H1 (cell line): Measurements from ENCODE around the gene ADGRF1.

Experiments
- BCL11A ChIP-seq, 2 experiments: IDR thresholded peaks; one replicate each; pipeline ENCODE4 v1.6.1; 2011; ENCODE audit warnings: low read depth in 2 of 2, low read length in 2 of 2, mild to moderate bottlenecking in 2 of 2
- NRF1 ChIP-seq: IDR thresholded peaks from 2 replicates; pipeline ENCODE4 v1.6.1; 2011; ENCODE audit warnings: mild to moderate bottlenecking, low read depth, low read length, improper control_type of control experiment
- PHF8 ChIP-seq: fragments of 200-600 bp; sonication (generic); conservative IDR thresholded peaks from 2 replicates; pipeline ENCODE4 v1.7.1; 2012; ENCODE audit warnings: low read depth, mild to moderate bottlenecking, inconsistent platforms, low read length, moderate library complexity
- POLR2A ChIP-seq, 2 experiments: IDR thresholded peaks; 1 replicate in 1 of 2; 2 replicates in 1 of 2; pipeline ENCODE4 v1.6.1; 2011; ENCODE audit warnings: low read depth in 2 of 2, low read length in 2 of 2, mild to moderate bottlenecking in 2 of 2; ENCODE audit errors: control extremely low read depth in 1 of 2
- TF ChIP-seq, protein P1 (sequence below), 3 experiments: IDR thresholded peaks; 1 replicate in 2 of 3; 2 replicates in 1 of 3; pipeline versions ENCODE4 v1.5.1 to v1.6.1; 2011; ENCODE audit warnings: low read length in 3 of 3, mild to moderate bottlenecking in 3 of 3, inconsistent platforms in 2 of 3, low read depth in 1 of 3, moderate library complexity in 1 of 3; ENCODE audit not compliant: insufficient read depth in 1 of 3; ENCODE audit errors: control extremely low read depth in 1 of 3

DNA sequence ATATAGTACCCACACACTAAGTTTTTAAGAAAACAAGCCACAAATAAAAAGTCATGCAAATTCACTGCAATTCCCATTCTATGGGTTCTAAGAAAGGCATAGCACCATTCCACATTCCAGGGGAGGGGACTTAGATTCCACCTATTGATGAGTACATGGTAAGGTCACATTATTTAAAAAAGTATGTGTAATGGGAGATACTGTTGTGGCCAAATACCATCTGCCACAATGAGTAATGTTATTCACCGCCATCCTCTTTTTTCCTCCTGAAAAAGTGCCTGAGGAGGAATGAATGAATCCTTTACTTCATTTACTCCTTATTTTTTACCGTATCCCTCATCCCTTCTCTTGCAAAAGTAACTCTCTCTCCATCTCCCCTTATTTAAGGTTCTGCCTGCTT is 27.0 kb upstream of the ADGRF1 start:
- TF ChIP-seq, protein P1, sequence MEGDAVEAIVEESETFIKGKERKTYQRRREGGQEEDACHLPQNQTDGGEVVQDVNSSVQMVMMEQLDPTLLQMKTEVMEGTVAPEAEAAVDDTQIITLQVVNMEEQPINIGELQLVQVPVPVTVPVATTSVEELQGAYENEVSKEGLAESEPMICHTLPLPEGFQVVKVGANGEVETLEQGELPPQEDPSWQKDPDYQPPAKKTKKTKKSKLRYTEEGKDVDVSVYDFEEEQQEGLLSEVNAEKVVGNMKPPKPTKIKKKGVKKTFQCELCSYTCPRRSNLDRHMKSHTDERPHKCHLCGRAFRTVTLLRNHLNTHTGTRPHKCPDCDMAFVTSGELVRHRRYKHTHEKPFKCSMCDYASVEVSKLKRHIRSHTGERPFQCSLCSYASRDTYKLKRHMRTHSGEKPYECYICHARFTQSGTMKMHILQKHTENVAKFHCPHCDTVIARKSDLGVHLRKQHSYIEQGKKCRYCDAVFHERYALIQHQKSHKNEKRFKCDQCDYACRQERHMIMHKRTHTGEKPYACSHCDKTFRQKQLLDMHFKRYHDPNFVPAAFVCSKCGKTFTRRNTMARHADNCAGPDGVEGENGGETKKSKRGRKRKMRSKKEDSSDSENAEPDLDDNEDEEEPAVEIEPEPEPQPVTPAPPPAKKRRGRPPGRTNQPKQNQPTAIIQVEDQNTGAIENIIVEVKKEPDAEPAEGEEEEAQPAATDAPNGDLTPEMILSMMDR (IDR thresholded peaks at IDR 0.05; ENCODE audit: control extremely low read depth in 1 of 3, insufficient read depth in 1 of 3, low read depth in 1 of 3, low read length in 3 of 3): no peak
- no peak for TF ChIP-seq PHF8
- no peak for TF ChIP-seq POLR2A (IDR thresholded peaks at IDR 0.05; ENCODE audit: control extremely low read depth in 1 of 2, low read depth in 2 of 2, low read length in 2 of 2)
- no peak for TF ChIP-seq NRF1
- TF ChIP-seq BCL11A (IDR thresholded peaks at IDR 0.05; ENCODE audit: low read depth in 2 of 2, low read length in 2 of 2): no peak
